NOMO-1 (cell line): ENCODE results near the gene ATOH7.
"Not testable (repeated sequence)": the region's sequence is repeated elsewhere in the genome, so short reads cannot be mapped to it uniquely, and the experiment has no call there.

ENCODE experiments used
- DNase-seq, 2 experiments: peaks; one replicate each; lab custom pipeline; 2025; ENCODE audit not compliant: unreplicated experiment in 2 of 2; lab: John Stamatoyannopoulos, UW

Gene ATOH7

DNA sequence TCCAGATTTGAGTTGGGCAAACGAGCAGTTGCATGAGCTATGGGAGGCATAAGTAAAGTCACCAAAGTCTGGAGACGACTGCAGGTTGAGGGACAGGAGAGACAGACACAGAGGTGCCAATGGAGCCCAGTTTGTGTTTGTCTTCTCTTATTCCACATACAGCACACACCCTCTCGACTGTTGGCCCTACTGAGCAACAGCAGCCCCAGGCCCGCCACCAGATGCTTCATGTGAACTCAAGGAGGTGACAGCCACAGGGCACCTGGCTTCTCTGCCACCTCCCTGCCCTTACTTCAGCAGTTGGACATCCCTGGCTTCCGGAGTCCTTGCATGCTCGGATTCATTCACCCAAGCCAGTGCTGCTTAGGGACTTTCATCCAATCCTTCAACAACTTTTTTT is 6.5 kb upstream of the ATOH7 start:
- no peak for DNase-seq

- no peak for DNase-seq
Observed at GRCh38 chr10:68237173-68237572, 5.3 kb upstream of the ATOH7 start.

DNA sequence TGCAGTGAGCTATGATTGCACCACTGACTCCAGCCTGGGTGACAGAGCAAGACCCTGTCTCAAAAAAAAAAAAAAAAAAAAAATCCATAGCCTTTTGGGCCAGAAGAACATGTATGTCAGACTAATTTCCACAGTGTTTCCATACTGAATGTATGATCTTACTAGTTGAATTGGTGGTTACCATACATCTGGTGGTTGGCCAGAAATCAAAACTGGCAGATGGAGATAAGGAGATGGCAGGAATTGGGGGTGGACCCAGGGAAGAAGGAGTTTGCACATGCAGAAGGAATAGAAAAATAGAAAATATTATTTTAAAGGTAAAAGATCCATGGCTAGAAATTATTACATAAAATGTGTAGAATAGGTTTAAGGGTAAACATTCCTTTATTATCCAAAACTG is 3.7 kb upstream of the ATOH7 start:
- no peak for DNase-seq

DNA sequence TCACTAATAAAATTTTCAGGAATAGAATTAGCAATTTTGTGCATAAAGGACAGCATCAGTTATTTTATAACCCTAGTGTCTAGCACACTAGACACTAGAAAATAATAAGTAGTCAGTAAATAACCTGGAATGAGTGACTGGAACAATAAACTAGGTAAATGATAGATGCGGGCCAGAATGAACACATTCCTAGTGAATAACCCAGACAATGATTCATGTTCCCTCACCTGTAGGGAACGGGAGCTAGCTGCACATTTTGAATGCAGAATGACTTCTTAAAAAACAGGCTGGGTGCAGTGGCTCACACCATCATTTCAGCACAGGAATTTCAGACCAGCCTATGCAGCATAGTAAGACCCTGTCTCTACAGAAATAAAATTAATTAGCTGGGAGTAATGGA is 3.2 kb upstream of the ATOH7 start:
- no peak for DNase-seq

DNA sequence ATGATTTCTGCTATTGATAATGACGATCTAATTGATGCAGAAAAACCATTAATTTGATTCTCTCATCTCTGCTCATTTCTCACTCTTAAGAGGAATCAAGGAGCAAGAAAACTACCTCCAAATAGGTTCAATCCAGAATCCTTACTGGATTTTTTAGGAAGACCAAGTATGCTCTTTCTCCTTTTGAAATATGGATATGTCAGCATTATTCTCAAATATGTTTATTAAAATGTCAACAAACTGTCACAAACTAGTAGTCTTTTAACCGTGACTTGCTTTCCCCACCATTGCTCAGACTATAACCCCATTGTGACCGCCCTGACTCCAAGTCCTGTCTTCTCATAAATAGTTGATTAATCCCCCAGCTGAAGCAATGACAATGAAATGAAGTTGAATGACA is 1.1 kb upstream of the ATOH7 start:
- DNase-seq: no peak

DNA sequence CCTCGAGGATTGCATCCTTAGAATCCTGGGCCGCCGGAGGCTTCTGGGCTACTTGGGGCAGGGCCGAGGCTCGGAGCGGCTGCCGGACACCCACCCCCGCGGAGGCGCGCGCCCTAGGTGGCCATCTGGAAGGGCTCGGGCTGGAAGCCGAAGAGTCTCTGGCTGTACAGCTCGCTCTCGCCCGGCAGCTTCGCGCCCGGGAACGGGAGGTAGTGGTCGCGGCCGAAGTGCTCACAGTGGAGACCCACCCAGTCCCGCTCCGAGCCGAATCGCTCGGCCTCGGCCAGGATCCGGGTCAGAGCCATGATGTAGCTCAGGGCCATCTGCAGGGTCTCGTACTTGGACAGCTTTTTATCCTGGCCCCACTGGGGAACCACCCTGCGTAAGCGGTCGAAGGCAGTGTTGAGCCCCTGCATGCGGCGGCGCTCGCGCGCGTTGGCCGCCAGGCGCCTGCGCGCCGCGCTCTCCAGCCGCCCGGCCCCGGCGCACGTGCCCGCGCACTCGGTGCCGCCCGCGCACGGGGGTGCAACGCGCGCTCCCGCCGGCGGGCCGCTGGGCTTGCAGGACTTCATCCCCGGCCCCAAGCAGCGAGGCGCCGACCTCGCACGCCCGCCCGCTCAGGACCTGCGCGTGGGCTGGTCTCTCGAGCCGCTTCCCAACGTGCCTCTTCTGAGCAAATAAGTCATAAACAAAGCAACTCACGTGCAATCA is 652 bp downstream of the ATOH7 start:
- DNase-seq: peak; percentile 37 to 43

DNA sequence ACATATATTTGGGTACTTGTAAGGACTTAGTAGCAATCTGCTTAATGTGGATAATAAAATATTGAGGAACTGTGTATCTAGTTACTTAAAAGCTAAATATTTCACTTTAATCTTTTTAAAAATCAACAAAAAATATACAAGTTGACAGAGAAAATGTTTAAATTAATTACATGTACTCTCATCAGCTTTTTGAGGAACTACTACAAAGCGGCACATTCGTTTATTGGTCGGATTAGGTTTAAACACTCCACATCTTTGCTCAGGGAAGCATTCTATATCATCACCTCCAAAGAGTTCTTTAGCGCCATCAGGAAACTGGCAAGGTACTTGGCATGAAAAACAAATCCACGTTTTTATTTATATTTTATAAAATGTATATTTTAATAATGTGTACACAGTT is 1.6 kb downstream of the ATOH7 start:
- no peak for DNase-seq

DNA sequence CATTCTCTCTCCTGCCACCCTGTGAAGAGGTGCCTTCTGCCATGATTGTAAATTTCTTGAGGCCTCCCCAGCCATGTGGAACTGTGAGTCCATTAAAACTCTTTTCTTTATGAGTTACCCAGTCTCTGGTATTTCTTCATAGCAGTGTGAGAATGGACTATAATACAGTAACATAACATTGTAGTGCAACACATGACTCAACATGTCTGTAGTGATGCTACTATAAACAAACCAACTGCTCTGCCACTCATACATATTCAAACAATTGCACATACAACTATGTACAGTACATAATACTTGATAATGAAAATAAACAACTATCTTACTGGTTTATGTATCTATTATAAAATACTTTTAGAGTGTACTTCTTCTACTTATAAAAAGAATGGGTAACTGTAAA is 7.1 kb downstream of the ATOH7 start:
- DNase-seq: no peak

DNA sequence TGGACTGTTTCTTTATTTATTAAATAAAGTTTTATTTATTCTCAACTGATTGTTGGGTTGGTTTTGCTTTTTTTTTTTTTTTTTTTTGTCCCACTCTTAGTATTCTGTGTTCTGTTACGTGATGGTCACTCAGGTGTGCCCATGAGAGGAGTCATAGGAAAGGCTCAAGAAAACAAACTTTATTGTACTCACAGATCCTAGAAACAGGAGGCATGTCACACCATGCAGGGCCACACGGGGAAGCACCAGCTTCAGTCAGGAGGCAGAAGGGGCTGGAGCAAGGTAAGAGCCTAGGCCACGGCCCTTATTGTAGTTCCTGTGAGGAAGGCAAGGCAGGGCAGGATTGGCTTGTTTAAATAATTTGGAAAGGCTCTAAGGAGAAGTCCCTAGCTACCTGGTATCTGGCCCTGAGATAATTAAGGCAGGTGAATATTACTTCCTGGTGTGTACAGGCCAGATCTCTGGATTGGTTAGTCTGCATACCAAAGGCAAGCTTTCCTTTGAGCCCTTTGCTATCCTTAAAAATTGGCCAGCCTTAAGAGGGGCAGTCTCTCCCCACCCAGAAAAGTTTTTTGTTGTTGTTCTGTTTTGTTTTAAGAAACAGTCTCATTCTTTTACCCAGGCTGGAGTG is 8.3 kb downstream of the ATOH7 start:
- no peak for DNase-seq

DNA sequence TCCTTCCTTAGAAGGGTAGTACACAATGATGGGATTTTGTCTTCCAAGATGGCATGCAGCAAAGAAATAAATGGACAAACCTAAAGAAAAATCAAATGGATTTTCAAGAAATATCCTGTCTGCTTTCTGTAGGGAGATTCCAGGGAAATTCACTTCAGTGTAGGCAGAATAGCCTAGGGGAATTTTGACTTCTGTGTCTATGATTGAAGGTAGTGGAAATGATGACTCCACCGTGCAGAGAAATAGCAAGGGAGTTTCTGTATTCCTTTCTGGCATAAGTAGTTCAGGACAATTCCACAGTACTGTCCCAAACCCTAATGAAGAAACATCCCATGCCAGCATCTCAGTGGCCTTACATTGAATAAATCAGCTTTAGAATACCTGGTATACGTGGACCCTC is 9.5 kb downstream of the ATOH7 start:
- DNase-seq: no peak

- no peak for DNase-seq
Observed at GRCh38 chr10:68221196-68221595, 10.7 kb downstream of the ATOH7 start.

DNA sequence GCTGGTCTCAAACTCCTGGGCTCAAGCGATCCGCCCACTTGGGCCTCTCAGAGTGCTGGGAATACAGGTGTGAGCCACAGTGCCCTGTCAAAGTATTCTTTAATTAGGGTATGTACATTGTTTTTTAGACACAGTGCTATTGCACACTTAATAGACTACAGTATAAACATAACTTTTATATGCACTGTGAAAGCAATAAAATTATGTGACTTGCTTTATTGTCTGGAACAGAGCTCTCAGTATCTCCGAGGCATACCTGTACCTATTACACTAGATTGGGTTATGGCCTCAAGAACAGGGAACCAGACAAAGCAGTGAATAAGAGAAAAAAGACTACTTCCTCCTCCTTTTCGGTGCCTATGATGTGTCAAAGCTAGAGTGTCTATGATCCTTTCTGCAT is 13.1 kb downstream of the ATOH7 start:
- DNase-seq: no peak

- peak; percentile 6 to 38 for DNase-seq
Observed at GRCh38 chr10:68212721-68213352, 19.1 kb downstream of the ATOH7 start.

- DNase-seq: no peak
Observed at GRCh38 chr10:68211669-68212068, 20.2 kb downstream of the ATOH7 start.

DNA sequence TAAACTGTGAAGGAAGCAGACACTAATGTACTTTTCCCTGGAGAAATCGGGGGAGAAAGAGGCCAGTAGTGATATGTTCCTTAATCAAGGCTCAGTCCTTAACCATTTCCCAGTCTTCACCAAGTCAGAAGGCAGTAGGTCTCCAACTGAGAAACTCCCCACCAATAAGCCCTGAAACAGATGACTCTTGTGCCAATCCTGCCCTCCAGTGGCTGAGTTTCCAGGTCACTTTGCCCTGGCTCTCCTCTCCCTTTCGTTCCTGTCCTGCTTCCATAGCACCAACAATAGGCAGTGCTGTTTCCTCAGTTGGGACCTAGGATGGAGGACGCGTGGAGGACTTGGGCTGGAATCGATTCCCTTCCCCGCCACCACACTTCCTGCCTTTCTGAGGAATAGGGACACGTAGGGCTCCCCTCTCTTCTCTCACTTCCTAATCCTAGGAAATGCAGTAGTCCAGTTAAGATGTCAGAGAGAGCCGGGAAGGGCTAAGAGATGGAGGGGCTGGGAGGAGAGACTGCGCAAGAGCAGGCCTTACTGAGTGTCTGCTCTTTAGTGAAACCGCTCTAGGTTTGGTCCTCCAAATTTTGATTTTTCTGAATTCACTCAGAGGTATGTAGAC is 23.4 kb downstream of the ATOH7 start:
- peak; percentile 18 to 19 for DNase-seq

GRCh38 chr10:68202960-68203353 is 29.0 kb downstream of the ATOH7 start:
- DNase-seq: peak; percentile 27 to 44

DNA sequence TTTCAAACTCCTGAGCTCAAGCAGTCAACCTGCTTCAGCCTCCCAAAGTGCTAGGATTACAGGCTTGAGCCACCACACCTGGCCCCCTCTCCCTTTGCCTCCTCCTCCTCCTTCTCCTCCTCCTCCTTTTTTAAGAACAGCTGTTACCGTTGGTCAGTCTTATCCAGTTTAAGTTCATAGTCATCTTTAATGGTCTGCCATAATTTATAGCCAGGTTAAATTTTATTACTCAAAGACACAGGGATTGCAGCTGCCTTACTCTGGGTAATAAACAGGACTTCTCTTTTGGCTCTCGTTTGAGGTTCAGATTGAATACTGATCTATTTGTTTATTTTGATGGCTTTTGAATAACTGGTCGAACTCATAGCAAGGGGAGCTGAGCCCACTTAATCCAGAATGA is 35.2 kb downstream of the ATOH7 start:
- no peak for DNase-seq

GRCh38 chr10:68195776-68196175 is 36.1 kb downstream of the ATOH7 start:
- not testable (repeated sequence) for DNase-seq

DNA sequence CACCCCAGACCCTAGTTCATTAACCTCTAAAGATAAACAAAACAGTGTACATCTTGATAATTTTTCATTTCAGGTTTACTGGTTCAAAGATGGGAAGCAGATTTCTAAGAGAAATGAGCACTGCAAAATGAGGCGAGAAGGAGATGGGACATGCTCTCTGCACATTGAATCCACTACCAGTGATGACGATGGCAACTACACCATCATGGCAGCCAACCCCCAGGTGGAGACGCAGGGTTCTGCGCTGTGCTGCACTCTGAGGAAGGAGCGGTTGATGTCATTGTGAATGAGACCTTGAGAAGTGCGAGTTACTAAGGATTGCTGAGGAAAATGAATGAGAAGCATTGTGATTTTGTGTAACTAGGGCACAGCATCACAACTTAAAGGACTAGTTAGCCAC is 37.6 kb downstream of the ATOH7 start:
- no peak for DNase-seq

DNA sequence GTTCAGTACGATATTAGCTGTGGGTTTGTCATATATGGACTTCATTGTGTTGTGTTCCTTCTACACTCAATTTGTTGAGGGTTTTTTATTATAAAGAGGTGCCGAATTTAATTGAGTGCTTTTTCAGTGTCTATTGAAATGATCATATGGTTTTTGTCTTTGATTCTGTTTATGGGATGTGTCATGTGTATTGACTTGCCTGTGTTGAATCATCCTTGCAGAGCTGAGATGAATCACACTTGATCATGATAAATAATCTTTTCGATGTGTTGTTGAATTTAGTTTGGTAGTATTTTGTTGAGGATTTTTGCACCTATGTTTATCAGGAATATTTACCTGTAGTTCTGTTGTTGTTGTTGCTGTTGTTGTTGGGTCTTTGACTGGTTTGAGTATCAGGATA is 39.8 kb downstream of the ATOH7 start:
- DNase-seq: no peak

DNA sequence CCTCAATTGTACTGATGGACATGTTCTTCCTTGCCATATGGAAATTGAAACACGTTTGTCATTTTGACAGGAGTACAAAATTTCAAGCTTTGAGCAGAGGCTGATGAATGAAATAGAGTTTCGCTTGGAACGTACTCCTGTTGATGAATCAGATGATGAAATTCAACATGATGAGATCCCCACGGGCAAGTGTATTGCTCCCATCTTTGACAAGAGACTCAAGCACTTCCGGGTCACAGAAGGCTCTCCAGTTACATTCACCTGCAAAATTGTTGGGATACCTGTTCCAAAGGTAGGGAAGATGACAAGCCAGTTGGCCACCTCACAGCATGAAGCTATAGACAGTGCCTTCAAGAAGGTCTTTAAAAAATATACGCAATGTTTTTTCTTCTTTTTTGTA is 43.1 kb downstream of the ATOH7 start:
- no peak for DNase-seq

GRCh38 chr10:68185085-68185484 is 46.8 kb downstream of the ATOH7 start:
- no peak for DNase-seq
